ENCODE measurements around the gene PRKN. TPM values are rescaled to one million over a fixed set of nuclear protein-coding genes. Genes with fewer than 3 reads are reported as not detected.
"Not testable (repeated sequence)": the region's sequence is repeated elsewhere in the genome, so short reads cannot be mapped to it uniquely, and the experiment has no call there.

Gene PRKN
- total RNA-seq, 1 experiment from 2014 or later, result not detected

DNA sequence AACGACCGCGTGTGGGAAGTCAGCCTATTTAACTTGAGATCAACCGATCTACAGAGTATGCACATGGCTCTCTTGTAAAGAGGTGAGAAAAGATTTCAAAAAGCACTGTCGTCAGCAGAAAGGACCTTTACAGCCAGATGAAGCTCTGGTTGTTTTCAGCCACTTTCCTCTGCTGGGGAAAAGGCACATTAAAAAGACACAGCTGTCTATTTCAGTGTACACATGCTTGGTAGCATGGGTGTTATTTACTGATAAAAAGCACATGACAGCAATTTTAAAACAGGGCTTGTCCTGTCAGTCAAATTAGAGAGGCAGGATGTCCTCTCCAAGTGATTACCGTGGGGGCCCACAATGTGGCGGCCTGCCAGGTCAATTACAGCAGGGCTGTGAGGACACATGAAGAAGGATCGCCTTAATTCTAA, 188.9 kb downstream of the PRKN start:
- no peak for DNase-seq (ENCODE audit: low read depth)

DNA sequence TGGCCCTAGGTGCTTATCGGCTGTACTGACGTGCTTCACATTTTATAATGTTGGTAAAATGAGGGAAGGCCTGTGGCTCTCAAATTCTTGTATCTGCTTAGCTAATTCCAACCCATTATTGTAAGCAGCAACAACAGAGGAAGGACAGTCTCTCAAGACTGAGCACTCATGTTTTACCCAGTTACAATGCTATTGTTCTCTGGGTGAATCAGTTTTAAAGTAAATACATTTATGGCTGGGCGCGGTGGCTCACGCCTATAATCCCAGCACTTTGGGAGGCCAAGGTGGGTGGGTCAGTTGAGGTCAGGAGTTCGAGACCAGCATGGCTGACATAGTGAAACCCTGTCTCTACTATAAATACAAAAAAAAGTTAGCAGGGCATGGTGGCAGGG, 194.6 kb downstream of the PRKN start:
- DNase-seq (ENCODE audit: low read depth), result no peak

DNA sequence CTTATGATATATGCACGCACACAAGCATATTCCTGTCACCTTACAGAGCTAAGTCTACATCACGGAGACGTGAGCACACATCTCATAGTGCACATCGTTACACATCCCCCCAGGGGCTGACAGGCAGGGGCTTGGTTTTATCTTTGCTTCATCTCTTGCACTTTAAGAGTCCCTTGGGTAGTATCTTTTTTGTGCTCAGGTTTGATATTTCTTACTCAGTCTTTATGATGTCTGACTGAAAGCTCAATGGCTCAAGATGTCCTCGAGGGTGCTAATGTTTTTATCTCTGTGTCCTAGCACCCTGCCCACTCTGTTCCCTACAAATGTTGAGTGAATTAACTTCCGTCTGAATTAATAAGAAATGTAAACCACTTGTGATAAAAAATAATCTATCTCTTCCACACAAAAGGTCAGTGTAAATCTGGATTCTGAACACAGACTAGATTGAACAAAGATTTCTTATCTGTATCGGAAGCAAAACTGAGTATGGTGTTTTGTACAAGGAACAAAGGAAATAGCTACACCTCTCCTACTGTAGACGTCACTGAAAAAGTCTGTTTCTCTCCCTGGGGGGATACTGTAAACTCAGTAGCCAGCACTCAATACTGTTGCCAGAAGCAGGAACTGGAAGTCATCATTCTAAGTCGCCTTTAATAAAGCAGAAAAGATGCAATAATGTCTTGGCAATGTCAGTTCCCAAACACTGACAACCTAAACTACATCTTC, 195.1 kb downstream of the PRKN start:
- no peak for DNase-seq (ENCODE audit: low read depth)

DNA sequence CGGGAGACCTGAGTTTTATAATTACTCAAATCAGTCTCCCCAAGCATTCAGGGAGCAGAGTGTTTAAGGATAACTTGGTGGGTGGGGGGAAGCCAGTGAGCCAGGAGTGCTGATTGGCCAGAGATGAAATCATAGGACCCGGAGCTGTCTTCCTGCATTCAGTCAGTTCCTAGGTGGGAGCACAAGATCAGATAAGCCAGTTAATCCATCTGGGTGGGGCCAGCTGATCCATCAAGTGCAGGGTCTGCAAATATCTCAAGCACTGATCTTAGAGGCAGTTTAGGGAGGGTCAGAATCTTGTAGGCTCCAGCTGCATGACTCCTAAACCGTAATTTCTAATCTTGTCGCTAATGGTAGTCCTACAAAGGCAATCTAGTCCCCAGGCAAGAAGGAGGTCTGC, 196.2 kb downstream of the PRKN start:
- DNase-seq (ENCODE audit: low read depth), result not testable (repeated sequence)

DNA sequence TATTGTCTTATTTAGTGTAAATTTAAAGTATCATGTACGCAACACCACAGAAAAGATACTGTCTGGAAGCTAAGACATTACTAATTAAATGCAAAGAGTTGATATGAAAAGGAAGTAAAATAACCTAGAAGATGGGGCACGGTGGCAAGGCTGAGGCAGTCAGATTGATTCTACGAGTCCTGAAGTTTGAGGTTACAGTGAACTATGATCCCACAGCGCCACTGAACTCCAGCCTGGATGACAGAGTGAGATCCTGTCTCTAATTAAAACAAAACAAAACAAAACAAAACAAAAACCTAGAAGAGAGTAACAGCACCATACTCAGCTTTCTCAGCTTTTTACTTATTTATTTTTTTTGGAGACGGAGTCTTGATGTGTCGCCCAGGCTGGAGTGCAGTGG, 199.0 kb downstream of the PRKN start:
- no peak for DNase-seq (ENCODE audit: low read depth)

DNA sequence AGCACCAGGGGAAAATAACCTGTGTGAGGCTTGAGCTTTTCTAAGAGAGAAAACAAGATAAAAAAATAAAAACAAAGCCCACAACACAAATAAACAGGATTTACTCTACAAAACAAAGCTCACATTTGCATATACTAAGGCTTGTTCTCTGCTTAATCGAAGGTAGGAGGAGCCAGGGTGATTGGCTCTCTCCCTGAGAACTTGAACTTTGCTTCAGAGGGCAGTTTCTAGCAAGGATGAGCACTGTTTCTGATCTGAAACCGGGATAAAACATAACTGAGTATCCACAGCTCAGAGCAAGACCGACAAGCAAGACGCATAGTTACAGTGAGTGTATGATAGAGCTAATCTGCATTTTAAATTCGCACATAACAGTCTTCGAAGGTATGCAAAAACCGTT, 200.6 kb downstream of the PRKN start:
- no peak for DNase-seq (ENCODE audit: low read depth)

DNA sequence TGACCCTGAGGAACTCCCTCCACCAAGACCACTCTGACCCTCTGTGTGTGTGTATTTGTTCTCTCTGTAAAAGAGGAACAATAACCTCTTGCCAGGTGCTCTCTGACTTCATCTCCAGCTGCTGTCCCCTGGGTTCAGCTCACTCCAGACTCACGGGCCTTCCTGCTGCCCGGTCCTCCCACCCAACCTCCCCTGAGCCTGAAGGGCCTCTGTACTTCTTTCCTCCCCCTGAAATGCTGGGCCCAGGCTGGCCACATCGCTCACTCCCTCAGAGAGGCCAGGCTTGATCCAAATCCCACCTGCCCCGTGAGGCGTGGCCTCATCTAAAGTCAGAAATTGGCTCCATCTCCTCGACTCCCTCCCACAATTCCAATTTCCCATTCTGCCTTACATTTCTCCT, 202.4 kb downstream of the PRKN start:
- DNase-seq (ENCODE audit: low read depth), result no peak

DNA sequence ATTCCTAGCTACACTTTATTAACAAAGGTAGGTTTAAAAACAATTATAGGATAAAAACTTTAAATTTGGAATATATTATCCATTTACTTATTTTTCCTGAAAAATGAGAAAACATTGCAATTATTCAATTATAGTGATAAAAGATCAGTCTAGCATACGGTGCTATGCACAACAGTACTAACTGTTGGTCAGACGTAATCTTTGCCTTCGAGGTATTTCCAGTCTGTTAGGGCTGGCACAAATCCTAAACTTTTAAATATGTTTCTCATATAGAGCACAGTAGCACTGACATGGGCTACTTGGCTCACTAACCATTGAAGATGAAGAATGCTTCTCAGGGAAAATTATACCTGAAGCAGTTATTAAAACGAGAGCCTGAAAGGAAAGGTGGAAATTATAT, 214.8 kb downstream of the PRKN start:
- no peak for DNase-seq (ENCODE audit: low read depth)

DNA sequence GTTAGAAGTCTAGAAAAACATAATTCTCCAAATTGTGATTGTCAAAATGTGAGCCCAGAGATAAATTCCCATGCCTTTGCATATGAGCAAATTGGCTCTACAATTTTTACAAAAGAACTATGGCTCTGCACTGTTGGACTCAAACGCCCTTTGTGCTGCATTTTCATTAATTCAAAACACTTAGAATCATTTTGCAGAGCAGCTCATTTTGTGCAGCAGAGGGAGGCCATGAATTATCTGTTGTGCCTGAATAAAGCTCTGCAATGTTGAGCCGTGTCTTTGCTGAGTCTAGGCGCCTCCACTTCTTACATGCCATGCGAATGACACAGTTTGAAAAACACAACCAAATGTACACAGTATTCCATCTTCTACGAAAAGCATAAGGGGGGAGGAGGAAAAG, 230.2 kb downstream of the PRKN start:
- DNase-seq (ENCODE audit: low read depth), result no peak

DNA sequence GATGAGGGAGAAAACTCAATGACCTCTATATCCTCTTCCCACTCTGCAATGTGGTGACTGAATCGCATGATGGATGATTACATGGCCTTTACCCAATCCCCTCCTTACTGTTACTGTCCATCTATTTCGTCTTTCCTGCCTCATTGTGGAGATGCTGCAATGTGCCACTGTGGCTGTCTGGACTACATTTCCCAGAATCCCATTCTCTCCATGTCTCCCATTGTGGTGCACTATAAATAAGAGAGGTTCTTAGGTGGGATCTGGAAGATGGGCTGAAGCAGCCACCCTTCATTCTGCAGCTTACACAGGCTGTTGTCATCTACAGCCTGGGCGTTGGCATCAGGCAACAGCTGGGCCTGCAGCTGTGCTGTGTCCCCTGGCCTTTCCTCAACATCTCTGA, 233.6 kb downstream of the PRKN start:
- DNase-seq (ENCODE audit: low read depth), result no peak

DNA sequence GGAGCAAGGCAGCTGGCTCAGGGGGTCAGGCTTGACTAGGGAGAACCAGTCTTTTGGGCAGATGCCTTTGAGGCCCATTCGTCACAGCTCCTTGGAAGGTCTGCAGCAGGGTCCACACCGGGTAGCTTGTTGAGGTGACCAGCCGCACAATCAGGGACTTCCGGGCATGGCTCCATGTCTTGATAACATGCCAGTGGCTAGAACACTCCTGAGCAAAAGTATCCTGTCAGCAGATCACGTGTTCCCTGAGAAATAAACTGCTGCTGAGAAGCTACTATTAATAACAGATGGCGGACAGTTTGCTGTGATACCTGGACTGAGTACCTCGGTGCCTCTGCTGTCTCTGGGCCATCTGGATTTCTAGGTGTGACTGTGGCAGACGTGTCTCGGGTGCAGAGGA, 235.9 kb downstream of the PRKN start:
- no peak for DNase-seq (ENCODE audit: low read depth)

DNA sequence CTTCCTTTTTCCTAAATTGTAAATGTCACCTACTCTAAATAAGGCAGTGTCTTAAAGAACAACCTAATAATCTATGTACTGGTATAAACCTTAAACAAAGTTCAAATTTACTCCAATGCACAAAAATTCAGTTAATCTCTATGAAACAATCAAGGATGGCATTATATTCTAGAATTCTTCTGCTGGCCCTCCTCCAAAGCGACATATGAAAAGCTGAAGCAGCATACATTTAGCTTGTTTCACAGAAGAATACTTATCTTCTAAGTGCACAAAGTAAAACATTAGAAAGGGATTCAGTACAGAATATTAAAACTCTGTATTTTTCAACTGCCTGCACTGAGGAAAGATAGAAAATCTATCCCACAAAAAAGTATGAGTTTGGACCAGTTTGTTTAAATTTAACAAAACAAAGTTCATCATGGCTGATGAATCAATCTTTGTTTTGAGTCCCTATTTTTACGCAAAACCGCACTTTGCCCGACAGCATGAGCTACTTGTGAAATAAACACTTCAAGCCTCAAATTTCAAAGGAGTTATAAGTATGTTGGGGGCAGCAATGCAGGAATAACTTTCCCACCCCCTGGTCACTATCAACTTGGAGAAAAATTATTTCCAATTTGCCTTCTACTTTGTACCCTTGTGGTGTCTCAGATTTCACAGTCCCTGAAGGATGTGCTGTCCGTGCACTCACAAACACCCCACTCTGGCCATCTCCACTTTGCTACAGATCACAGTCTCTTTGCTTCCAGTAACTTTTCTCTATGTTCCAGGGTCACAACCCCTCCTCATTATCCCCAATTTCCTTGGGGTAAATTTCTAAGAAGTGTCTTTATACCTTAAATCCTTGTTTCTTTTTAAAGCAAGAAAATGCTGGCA, 238.2 kb downstream of the PRKN start:
- no peak for DNase-seq (ENCODE audit: low read depth)

DNA sequence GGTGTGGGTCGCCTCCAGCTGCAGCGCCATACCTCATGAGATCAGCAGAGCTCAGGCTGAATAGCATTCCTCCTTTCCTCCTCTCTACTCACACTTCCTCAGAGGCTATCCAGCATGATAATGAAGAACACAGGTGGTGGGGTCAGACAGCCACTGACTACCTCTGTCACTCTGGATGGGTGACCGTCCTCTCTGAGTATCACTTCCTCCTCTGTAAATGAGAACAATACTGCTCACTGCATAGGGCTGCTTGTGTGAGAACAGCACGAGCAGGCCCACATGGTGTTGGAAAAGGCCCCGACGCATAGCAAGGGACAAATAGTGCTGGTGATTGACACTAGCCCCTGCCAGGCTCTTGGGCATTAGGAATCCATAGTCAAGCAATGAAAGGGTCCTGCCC, 239.1 kb downstream of the PRKN start:
- DNase-seq (ENCODE audit: low read depth), result no peak

DNA sequence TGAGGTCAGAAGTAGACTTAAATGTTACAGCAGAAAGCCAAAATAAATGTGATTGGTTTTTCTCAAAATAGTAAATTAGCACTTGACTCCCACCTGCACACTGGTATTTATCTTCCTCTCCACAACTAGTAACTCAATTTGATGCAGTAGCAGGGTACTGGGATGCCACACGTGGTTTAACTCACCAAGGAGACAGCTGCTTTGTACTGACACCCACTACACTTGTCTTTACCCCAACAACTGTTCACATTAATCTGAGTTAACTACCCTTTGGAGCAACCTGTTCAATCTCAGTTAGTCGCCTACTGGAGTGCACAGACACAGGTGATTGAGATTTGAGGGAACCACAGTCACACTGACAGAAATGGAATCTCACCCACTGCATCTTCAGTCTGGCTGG, 242.1 kb downstream of the PRKN start:
- DNase-seq (ENCODE audit: low read depth), result no peak

DNA sequence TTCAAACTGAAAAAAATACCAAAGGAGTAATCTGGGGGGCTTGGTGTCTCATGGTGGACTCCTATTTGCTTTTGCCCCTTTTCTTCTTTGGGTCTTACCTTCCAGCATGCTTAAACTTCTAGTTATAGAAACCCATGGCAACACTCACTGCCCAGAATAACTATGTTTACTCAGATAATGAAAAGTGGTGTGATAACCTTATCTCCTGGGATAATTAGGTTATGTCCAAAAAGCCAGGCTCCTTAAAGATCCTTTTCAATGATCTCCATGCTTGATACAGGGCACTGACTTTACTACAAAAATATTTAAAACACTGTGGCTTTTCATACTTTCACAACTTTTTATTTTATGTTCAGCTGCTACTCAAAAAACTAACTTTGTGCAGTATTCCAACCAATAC, 245.6 kb downstream of the PRKN start:
- no peak for DNase-seq (ENCODE audit: low read depth)

DNA sequence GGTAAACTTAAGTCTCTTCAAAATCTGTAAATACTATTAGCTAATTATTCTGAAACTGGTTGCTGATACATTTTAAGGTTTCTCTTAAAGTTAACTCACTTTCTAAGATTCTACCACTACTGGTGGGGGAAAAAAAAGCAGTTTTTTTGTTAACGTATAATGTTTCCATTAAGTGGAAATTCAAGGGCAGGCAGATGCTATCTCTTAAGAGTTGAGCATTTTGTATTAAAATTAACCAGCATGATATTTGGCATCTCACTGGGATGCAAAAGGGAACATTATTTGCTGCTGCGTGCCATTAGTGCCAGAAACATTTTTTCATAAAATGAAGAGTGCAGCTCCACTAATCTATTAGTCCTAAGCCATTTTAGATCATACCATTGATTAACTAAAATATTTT, 246.2 kb downstream of the PRKN start:
- DNase-seq (ENCODE audit: low read depth), result no peak

DNA sequence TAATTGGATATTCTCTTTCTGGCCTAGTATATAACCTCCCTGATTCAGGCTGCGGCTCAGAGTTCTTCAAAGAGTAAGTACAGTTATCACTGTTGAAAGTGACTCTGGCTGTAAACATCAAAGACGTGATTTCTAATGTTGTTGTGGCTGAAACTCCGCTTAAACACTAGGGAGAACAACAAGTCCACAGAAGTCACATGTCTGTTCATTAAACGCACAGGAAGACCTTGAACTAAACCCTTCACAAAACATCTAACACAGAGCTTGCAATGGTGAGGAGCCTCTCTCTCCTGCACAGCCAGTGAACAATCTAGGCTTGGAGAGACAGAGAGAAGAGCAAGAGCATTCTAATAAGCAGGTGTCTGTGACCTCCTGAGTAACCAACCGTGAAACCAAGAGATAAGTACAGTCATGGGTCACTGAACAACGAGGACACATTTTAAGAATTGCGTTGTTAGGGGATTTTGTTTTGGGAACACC, 249.3 kb downstream of the PRKN start:
- no peak for DNase-seq (ENCODE audit: low read depth)

DNA sequence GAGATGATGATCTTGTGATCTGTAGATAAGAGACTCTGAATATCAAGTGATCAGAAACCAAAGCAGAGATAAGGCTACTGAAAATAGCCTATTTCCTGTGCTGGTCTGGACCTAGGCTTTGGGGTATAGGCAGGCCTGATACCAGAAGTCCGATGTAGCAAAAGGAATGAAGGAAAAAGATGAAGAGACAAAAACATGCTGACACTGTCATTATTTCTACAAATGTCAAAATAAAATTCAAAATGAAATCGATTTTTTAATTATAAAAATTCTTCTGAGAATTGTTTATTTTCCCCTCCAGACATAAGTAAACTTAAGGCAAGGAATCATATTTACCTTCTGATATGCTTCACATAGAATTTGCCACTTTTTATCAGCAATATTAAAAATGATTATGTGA, 252.8 kb downstream of the PRKN start:
- DNase-seq (ENCODE audit: low read depth), result no peak

DNA sequence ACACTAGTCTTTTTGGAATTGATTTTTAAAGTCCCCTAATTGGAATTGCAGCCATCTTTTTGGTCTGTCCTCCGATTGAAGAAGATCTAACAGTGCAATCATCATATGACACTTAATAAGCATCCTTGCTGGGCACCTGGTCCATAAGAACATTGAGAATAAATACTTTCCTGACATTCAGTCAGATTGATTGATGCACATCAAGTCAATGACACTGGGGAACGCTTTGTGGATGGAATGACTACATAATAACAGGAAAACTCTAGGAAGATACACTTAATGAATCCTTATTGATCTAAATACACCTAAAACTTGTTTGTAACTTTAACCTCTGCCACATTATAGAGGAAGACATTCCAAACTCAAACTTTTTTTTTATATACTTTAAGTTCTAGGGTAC, 255.7 kb downstream of the PRKN start:
- no peak for DNase-seq (ENCODE audit: low read depth)

DNA sequence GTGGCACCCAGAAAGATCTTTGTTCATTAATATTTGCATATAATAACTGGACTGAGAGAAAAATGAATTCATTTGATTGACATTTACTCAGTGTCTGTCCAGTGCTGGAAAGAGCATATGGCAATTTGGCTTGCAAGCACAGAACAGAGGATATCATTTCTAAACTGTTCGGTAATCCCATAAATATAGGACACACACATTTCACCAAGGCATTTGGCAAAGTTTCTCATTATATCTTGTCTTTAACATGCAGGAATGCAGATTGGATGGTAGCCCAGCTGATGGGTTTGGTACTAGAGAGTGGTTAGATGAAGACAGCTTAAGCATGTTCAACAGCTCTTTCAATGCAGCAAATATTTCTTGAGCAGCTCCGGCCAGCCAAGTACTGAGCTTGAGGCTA, 259.2 kb downstream of the PRKN start:
- DNase-seq (ENCODE audit: low read depth), result no peak

DNA sequence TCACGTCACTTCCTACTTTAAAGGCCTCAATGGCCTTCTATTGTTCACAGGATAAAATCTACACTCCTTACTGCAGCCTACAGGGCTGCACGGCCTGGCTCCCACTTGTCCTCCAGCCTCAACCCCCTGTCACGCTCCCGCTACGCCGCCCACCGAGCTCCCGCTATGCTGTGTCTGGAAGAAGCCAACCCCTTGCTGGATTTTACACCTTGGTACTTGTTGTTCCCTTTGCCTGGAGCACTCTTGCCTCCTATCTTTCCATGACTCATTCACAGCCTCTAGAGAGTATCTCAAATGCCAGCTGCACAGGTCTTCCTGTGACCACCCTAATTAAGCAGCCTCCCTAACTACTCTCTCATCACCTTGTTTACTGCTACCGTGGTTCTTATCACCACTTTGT, 259.9 kb downstream of the PRKN start:
- no peak for DNase-seq (ENCODE audit: low read depth)

DNA sequence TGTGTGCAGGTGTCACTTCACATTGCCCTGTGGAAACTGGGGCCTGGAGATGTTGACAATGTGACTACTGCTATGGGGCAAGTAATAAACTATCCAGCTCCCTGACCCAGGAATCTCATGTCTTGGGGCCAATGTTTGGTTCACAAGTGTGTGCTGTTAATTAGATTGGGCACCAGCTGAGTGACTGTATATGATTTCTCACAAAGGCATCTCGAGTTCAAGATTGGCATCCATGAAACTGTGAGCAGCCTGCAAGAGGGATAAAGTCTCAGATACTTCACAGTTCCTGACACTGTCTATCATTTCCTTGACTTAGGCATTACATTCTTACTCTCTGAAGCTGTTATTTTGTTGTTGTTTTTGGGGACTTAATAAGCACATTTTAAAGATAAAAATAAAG, 264.0 kb downstream of the PRKN start:
- DNase-seq (ENCODE audit: low read depth), result no peak

DNA sequence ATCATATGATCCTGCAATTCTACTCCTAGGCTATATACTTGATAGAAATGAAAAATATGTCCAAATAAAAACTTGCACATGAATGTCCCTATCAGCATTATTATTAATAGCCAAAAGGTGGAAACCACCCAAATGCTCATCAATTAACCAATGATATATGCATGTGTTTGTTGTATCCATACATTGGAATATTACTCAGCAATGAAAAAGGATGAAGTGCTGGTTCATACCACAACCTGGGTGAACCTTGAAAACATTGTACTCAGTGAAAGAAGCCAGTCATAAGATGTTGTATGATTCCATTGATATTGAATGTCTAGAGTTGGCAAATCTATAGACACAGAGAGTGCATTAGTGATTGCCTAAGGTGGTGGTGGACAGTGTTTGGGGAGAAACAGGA, 267.6 kb downstream of the PRKN start:
- no peak for DNase-seq (ENCODE audit: low read depth)
